SK-N-MC (cell line): Measurements from ENCODE around the gene SMYD3.

ENCODE experiments used
- EZH2 ChIP-seq: fragments of 200-600 bp; sonication (generic); IDR thresholded peaks from one replicate; pipeline ENCODE4 v1.6.1; 2017; ENCODE audit warnings: antibody characterized with exemption
- FOXP2 ChIP-seq: optimal IDR thresholded peaks from 2 replicates; pipeline ENCODE3; 2011; ENCODE audit warnings: mild to moderate bottlenecking, moderate library complexity; ENCODE audit not compliant: insufficient read depth; ENCODE audit errors: extremely low read length, control extremely low read depth
- POLR2AphosphoS5 ChIP-seq: IDR thresholded peaks from 2 replicates; pipeline ENCODE4 v1.6.1; 2012; ENCODE audit warnings: mild to moderate bottlenecking, low read depth, low read length, borderline replicate concordance

- TF ChIP-seq POLR2AphosphoS5 (no peak), EZH2 (no peak), FOXP2 (no peak)
Measured at GRCh38 chr1:246160374-246160773, 346.7 kb downstream of the SMYD3 start.
